Measurements from ENCODE around the gene EFEMP1.

The EFEMP1 gene

GRCh38 chr2:55896633-55897032 is 26.9 kb downstream of the EFEMP1 start:
- H3K4me3 ChIP-seq (ENCODE audit: low read length): no peak overlapping the region
- no peak for TF ChIP-seq ZNF274 (IDR thresholded peaks at IDR 0.05; ENCODE audit: low read depth, low read length)

GRCh38 chr2:55894720-55895119 is 28.9 kb downstream of the EFEMP1 start:
- H3K4me3 ChIP-seq (ENCODE audit: low read length): no peak overlapping the region
- no peak for TF ChIP-seq ZNF274 (IDR thresholded peaks at IDR 0.05; ENCODE audit: low read depth, low read length)

- no peak for TF ChIP-seq ZNF274 (IDR thresholded peaks at IDR 0.05; ENCODE audit: low read depth, low read length)
- no peak overlapping the region for H3K4me3 ChIP-seq (ENCODE audit: low read length)
Measured at GRCh38 chr2:55891671-55892094, 31.9 kb downstream of the EFEMP1 start.

- TF ChIP-seq ZNF274 (IDR thresholded peaks at IDR 0.05; ENCODE audit: low read depth, low read length): no peak
- H3K4me3 ChIP-seq (ENCODE audit: low read length): no peak overlapping the region
Measured at GRCh38 chr2:55888936-55889335, 34.6 kb downstream of the EFEMP1 start.

- TF ChIP-seq ZNF274 (IDR thresholded peaks at IDR 0.05; ENCODE audit: low read depth, low read length): no peak
Measured at GRCh38 chr2:55887901-55888624, 35.5 kb downstream of the EFEMP1 start.

GRCh38 chr2:55887351-55887750 is 36.2 kb downstream of the EFEMP1 start:
- H3K4me3 ChIP-seq (ENCODE audit: low read length): no peak overlapping the region
- no peak for TF ChIP-seq ZNF274 (IDR thresholded peaks at IDR 0.05; ENCODE audit: low read depth, low read length)

More at GRCh38 chr2:55887901-55888624, 35.5 kb downstream of the EFEMP1 start:
- H3K4me3 ChIP-seq (ENCODE audit: low read length): no peak overlapping the region

GRCh38 chr2:55885944-55886281 is 37.7 kb downstream of the EFEMP1 start:
- no peak for TF ChIP-seq ZNF274 (IDR thresholded peaks at IDR 0.05; ENCODE audit: low read depth, low read length)
- no peak overlapping the region for H3K4me3 ChIP-seq (ENCODE audit: low read length)

- no peak for TF ChIP-seq ZNF274 (IDR thresholded peaks at IDR 0.05; ENCODE audit: low read depth, low read length)
- no peak overlapping the region for H3K4me3 ChIP-seq (ENCODE audit: low read length)
Measured at GRCh38 chr2:55885127-55885943, 38.2 kb downstream of the EFEMP1 start.

- no peak overlapping the region for H3K4me3 ChIP-seq (ENCODE audit: low read length)
- TF ChIP-seq ZNF274 (IDR thresholded peaks at IDR 0.05; ENCODE audit: low read depth, low read length): no peak
Measured at GRCh38 chr2:55883829-55884228, 39.8 kb downstream of the EFEMP1 start.

- no peak for TF ChIP-seq ZNF274 (IDR thresholded peaks at IDR 0.05; ENCODE audit: low read depth, low read length)
- no peak overlapping the region for H3K4me3 ChIP-seq (ENCODE audit: low read length)
Measured at GRCh38 chr2:55883357-55883756, 40.2 kb downstream of the EFEMP1 start.

GRCh38 chr2:55882954-55883353 is 40.6 kb downstream of the EFEMP1 start:
- no peak for TF ChIP-seq ZNF274 (IDR thresholded peaks at IDR 0.05; ENCODE audit: low read depth, low read length)
- H3K4me3 ChIP-seq (ENCODE audit: low read length): no peak overlapping the region

GRCh38 chr2:55880416-55881143 is 43.0 kb downstream of the EFEMP1 start:
- H3K4me3 ChIP-seq (ENCODE audit: low read length): no peak overlapping the region
- no peak for TF ChIP-seq ZNF274 (IDR thresholded peaks at IDR 0.05; ENCODE audit: low read depth, low read length)

- no peak for TF ChIP-seq ZNF274 (IDR thresholded peaks at IDR 0.05; ENCODE audit: low read depth, low read length)
- no peak overlapping the region for H3K4me3 ChIP-seq (ENCODE audit: low read length)
Measured at GRCh38 chr2:55879976-55880375, 43.6 kb downstream of the EFEMP1 start.

- TF ChIP-seq ZNF274 (IDR thresholded peaks at IDR 0.05; ENCODE audit: low read depth, low read length): no peak
Measured at GRCh38 chr2:55877087-55877436, 46.5 kb downstream of the EFEMP1 start.

More at GRCh38 chr2:55877087-55877436, 46.5 kb downstream of the EFEMP1 start:
- H3K4me3 ChIP-seq (ENCODE audit: low read length): no peak overlapping the region
